DMS53 treated with DMSO at 0.1 percent for 48 hours (cell line): ENCODE data around the gene DTD2.
"Not testable (repeated sequence)": the region's sequence is repeated elsewhere in the genome, so short reads cannot be mapped to it uniquely, and the experiment has no call there.

ENCODE experiments used
- DNase-seq: peaks from one replicate; lab custom pipeline; 2025; ENCODE audit not compliant: unreplicated experiment; lab: John Stamatoyannopoulos, UW

The DTD2 gene

DNA sequence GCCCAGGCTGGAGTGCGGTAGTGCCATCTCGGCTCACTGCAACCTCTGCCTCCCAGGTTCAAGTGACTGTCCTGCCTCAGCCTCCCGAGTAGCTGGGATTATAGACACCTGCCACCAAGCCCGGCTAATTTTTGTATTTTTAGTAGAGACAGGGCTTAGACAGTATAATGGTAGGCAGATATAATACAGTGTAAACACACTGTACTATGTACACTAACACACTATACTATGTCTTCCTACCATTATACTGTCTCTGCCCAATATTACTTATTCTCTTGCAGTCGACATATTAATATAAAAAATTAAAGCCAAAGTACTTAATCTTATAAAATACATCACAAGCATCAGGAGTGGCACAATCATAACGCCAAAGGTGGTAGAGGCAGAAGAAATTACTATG lies 15.0 kb downstream of the DTD2 start:
- no peak for DNase-seq

DNA sequence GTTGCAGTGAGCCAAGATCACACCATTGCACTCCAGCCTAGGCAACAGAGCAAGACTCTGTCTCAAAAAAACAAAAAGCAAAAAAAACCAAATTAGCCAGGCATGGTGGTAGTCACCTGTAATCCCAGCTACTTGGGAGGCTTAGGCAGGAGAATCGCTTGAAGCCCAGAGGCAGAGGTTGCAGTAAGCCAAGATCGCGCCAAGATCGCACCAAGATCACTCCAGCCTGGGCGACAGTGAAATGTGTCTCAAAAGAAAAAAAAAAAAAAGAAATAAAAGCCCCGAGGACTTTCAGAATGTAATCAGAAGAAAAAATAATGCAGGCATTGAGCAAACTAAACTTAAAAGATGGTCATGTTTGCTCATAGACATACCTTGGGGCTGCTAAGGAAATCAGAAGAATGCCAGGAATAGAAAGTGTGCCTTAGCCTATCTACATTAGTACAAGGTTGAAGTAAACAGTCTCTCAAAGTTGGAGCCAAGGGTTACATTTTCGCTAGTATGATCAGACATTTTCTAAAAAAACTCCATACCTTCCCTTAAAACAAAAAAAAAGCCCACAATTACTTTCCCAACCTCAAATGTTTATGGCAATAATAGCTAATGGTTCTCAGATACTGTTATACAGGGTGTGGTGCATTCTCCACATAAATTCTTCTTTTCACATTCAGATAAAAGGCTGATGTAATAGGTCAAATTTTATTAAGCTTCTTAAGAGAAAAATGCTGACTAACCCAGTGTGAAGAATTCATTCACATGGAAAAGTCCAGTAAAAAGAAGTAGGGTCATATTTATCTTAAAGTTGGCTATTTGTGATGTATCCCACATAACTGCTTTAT lies 15.8 kb downstream of the DTD2 start:
- DNase-seq: no peak

DNA sequence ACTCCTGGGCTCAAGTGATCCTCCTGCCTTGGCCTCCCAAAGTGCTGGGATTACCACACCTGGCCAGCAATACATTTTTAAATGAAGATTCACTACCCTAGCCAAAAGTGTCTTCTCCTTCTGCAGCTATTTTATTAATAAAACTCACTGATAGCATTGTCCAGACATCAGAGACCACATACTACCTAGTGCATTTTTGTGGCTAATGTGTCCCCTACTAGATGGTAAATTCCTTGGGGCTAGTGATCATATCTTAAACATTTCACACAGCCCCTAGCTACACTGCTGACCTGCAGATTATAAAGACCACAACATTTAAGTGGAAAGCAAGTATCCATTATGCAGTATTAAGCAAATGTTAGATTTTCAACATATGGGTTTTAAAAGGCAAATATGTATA lies 17.0 kb downstream of the DTD2 start:
- no peak for DNase-seq

DNA sequence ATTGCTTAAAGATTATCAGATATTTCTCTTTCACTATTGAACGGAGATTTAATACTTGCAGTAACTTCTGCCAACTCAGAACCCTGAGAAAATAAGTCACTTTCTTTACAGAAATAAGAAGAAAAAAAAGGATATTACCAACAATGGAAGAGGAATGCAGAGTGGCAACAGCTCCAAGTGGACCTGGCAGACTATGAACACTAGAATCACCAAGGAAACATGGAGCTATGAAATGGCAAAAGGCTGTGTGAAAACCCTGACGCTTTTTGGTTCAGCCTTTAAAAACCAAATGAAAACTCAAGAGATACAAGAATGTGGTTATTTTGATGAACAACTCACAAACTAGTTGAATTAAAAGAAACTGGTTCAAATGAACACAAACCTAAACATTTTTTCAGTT lies 17.7 kb downstream of the DTD2 start:
- no peak for DNase-seq

DNA sequence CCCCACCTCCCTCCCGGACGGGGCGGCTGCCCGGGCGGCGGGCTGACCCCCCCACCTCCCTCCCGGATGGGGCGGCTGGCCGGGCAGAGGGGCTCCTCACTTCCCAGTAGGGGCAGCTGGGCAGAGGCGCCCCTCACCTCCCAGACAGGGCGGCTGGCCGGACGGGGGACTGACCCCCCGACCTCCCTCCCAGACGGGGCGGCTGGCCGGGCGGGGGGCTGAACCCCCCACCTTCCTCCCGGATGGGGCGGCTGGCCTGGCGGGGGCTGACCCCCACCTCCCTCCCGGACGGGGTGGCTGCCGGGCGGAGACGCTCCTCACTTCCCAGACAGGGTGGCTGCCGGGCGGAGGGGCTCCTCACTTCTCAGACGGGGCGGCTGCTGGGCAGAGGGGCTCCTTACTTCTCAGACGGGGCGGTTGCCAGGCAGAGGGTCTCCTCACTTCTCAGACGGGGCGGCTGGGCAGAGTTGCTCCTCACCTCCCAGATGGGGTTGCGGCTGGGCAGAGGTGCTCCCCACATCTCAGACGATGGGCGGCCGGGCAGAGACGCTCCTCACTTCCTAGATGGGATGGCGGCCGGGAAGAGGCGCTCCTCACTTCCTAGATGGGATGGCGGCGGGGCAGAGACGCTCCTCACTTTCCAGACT lies 20.1 kb downstream of the DTD2 start:
- not testable (repeated sequence) for DNase-seq

DNA sequence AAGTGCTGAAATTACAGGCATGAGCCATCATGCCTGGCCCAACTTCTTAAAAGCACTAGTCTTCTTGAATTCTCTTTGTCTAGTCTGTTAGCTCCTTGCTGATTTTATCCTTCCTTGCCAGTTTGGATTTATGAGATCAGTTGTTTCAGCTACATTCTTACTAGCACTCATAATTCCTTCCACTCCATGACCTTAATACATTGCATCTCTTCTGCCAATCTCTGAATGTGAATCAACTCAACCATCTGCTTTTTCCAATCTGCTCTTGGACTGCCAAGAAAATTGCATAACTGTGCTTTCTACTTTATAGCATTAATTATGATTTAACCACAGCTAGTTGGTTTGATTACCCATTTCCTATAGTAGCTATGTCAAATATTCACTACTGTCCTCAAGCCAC lies 22.0 kb downstream of the DTD2 start:
- DNase-seq: no peak

DNA sequence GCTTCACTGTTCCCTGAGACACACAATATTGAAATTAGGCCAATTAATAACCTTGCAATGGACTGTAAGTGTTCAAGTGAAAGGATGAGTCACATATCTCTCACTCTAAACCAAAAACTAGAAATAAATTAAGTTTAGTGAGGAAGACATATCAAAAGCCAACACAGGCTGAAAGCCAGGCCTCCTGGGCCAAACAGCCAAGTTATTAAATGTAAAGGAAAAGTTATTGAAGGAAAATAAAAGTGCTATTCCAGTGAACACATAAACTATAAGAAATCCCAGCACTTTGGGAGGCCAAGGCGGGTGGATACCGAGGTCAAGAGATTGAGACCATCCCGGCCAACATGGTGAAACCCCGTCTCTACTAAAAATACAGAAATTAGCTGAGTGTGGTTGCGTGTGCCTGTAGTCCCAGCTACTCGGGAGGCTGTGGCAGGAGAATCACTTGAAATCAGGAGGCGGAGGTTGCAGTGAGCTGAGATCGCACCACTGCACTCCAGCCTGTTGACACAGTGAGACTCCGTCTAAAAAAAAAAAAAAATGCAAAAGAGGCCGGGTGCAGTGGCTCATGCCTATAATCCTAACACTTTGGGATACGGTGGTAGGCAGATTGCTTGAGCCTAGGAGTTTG lies 26.6 kb downstream of the DTD2 start:
- DNase-seq: no peak

DNA sequence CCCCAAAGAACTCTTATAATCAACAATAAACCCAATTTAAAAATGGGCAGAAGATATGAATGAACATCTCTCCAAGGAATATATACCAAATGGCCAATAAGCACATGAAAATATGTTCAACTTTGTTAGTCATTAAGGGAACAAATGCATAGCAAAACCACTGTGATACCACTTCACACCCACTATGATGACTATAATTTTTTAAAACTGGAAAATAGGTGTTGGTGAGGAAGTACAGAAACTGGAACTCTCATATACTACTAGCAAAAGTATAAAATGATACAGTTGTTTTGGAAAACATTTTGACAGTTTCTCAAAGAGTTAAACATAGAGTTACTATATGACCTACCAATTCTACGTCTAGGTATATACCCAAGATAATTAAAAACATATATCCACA lies 27.5 kb downstream of the DTD2 start:
- DNase-seq: no peak

DNA sequence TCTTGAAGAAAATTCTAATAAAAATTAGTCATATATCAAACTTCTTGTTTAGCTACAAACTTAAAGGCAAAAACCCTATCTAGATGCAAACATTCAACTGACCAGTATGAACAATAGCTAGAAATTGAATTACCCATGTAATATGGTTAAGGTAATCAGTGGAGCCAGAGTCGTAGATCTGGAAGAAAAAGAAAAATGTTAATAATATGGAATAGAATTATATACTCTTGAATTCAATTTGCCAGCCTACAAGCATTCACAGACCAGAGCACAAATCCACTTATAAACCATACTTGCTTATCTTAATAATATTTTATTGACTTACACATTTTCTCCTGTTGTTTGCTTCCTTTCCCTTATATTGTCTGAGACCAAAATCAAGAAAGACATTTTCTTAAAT lies 29.3 kb downstream of the DTD2 start:
- DNase-seq: no peak

DNA sequence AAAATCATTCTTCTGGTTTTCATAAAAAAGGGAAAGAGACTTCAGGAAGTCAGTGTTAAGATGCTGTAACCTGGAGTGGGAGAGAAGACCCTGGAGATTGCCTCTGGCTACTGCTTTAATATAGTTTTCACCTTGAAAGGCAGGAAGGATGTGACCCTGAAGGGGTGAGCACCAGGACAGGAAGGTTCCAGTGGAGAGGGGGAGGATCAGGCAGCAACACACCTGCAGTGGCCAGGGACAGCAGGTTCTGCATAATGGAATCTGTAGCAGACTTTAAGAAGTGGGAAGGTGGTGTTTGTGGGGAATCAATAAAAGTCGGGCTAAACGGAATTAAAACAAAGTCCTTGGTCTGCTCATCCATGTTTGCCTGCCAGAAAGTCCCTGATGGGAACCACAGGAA lies 30.6 kb downstream of the DTD2 start:
- DNase-seq: no peak

DNA sequence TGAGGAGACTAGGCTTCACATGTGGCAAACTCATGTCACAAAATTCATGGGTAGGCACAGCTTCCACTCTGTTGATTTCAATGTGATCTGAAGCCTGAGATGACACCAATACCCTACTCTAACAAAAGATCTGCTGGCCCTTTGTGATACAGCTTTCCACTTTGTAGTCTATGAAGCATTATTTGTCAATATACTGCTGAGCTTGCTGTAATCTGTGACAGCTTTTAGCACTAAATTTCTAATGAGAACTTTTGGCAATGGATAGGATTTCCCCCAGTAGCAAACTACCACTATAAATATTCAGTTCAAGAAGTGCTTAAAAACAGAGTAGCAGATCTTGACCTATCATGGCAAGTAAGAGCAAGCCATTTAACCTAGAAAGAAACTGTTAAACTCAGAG lies 31.4 kb downstream of the DTD2 start:
- no peak for DNase-seq

DNA sequence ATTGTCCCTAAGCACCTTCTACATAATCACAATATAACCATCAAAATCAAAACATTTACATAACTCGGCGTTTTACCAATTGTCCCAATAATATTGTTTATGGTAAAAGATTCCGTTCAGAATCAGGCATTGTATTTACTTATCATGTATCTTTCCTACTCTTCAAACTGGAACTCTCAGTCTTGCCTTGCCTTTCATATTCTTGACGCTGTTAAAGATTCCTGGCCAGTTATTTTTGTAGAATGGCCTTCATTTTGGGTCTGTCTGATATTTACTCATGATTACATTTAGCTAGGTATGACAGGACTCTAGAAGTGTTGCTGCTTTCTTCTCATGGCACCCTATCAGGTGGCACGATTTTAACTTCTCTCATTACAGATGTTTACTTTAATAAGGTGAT lies 36.1 kb downstream of the DTD2 start:
- no peak for DNase-seq

DNA sequence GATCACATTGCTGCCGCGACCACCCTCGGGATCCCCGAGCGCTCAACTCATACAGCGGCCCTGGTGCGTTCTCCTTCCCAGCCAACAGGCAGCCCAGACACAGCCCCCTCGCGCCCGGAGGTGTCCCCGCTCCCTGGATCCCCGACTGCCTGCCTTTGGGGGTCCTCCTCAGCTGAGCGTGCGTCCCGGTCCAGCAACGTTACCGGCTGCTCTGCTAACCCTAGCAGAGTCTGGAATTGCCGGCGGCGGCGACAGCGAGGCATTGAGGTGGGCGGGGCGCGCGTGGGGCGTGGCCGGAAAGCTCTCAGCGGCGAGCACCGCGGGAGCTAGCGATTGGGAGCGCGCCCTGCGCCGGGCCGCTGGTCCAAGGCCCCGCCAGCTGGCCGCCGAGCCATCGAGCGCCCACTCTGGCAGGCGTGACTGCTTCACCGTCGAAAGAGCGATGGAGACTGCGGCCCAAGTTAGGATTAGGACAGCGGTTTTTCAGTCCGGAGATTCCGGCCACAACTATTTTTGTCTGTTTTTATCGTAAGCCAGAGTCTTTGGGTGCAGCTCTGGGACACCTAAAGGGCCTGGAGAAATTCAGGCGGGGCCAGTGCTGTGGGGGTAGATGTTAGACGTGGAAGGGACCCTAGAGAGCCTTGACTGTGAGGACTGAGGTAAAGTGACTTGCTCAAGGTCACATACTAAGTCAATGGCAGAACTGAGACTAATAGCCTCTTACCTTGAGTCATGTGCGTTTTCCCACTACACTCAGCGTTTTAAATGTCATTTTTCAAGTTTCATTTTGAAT lies 36.8 kb downstream of the DTD2 start, which contains the start of gene HEATR5A:
Gene HEATR5A (minus strand): TSS at position 232 of the 793 bp plus-strand sequence. CDS start 17,575 bp downstream, outside the sequence.
- DNase-seq: peak; percentile 81

DNA sequence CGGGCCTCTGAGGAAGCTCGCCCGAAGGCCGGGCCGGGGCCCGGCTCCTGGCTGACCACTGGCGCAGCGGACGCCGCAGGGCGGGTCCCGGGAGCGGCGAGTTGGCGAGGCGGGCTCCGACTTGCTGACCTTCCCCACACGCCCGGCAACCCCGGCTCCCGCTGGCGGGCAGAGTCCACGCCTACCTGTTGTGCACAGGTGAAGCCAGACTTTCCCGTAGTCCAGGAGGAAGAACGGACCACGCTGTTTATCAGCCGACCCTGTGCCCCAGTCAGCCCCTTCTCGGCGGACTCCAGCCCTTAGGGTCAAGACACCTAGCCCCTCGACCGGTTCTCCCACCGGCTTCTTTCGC lies 37.4 kb downstream of the DTD2 start:
- DNase-seq: peak; percentile 40

DNA sequence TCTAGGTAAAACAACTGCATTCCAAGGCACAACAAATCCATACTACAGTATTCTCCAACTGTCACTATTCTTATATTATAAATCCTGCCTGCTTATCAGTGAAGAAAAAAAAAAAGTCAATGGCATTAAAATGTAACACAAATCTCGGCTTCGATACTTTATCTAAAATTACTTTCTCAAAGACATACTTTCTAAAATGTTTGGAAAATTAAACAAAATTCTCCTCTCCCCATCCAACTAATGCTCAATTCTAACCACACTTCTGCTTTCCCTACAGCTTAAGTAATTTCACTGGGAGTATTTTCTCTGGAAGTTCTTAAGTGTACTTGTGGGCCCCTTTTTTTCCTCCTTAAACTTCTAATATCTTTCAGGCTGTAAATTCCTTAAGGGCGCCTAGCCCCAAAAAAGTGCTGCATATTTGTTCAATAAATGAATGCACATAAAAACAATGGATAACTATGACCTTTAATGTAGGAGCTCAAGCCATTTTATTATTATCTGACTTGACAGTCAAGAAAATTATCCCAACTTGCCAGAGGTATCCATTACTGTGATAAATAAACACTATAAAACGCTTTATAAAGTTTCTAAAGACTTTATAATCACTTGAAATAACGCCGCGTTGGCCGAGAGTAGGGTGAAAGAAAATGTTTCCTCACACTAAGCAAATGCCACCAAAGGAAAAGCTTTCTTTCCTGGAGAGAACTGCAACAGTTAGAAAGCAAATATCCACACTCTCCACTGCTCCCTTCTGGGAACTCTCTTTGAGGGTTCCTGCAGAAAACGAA lies 37.9 kb downstream of the DTD2 start:
- no peak for DNase-seq

DNA sequence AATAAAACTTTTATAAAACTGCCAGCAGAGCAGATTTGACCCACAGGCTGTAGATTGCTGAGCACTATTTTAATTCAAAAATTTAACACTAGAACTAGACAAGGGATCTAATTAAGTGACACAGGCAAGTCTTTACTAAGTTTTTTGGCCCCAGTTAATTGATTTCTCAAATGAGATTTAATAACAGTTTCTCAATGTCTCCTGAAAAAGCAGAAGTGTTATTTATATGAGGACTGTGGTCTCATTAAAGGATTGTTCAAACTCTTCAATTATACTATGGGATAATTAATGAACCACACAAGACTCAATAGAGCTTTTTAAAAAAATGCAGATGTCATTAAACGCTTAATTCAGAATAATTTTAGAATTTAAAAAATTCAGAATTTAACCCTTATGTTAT lies 38.9 kb downstream of the DTD2 start:
- DNase-seq: no peak

DNA sequence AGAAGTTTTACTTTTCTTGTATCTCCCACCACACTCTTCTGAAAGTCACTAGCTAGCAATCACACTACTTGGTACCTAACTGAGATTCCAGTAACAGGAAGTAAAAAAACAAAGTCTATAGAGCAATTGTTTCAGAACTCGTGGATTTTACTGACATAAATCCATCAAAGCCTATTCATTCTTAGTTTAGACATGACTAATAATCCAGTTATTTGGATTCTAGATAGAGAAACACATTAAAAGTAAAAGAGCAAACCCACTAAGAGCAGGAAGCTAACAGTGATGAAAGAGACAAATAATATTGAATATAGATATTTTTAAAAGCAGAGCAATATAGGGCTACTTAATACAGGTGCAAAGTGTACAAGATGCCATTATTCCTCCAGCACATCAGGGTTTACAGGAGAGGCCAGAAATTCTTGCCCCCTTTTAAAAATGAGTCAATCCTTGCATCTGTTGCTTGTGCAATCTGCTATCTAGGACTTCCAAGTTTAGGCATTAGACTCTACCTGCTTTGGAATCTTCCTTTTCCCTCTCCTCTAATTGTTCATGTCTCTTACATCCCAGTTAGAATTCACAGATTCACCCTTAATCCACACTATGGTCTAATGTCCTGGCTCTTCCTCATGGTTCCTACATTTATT lies 43.0 kb downstream of the DTD2 start:
- DNase-seq: no peak

DNA sequence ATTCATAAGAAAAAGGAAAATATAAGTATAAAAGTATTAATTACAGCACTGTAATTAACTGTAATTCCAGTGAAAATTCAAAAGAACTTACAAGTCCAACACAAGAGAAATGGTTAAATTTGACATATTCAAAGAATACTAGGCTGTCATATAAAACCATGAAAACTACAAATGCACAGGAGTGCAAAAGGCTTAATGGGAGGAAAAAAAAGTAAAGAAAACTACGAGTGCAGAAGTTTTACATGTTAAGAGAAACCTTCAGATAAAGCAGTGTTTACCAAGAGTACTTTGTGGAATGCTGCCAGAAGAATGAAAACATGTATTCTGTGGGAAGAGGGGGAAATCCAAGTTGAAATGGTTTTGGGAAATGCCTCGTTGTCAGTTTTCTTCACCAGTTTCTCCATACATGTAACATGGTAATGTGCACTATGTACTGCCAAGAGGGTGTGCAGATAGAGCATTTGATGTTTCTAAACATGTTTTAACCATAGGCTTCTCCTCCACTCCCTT lies 46.0 kb downstream of the DTD2 start:
- DNase-seq: no peak

DNA sequence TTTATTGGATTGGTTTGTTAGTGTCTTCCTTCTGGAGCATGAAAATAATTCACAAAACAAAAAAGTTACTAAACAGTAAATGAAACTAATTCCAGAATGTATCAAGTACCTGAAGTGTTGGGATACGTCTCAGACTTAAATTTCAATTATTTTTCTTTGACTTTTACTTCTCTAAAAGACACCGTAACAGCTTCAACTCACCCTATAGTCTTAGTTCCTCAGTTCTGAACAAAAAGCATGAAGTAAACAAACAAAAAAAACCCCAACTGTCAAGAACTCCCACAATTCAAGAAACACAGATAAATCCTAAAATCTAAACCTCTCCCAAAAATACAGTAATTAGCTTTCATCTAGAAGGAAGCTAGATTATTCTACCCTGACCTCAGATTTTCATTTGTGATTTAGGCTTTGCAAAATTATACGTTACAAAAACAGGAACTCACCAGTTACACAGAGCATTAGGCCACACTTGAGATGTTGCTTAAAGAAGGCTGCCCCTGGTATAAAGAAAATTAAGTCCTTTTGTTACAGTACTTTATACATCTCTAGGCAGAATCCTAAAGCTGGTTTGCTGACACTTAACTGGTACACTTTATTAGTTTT lies 47.2 kb downstream of the DTD2 start:
- no peak for DNase-seq

DNA sequence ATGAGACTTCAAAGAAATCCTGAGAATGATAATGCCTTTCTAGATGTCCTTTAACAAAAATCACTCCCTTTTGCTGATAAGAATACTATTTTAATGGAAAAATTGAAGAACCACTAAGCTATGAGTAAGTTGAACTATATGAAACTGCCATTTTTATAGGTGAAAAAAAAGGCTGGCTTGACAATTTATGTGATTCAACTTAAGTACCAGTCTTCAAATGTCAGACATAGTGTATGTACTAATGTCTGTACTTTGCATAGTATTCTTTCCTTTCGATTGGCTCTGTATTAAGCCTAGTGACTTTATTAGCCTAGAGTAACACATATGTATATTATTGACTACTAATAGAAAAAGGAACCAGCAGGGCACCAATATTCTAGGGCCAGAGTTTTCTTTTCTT lies 48.9 kb downstream of the DTD2 start:
- no peak for DNase-seq
